B cell (primary cell): Measurements from ENCODE around the gene NT5C1B. TPM values are rescaled to one million over a fixed set of nuclear protein-coding genes. Genes with fewer than 3 reads are reported as not detected.

ENCODE experiments used
- ATAC-seq: fragments of 200-7000 bp; cut with Tn5 transposase; one replicate; pipeline ENCODE4 v1.10.0; 2021; ENCODE audit warnings: low read depth, mild to moderate bottlenecking, moderate number of reproducible peaks, moderate library complexity
- CTCF ChIA-PET: fragments of 350-600 bp; sonication (Branson Sonifier 250); formaldehyde crosslinking; loops from one replicate; lab custom pipeline; 2021; ENCODE audit warnings: antibody characterized with exemption, inconsistent platforms; lab: Charles Lee
- POLR2A ChIA-PET: fragments of 350-600 bp; sonication (Branson Sonifier 250); formaldehyde crosslinking; loops from one replicate; lab custom pipeline; 2021; ENCODE audit warnings: antibody characterized with exemption; lab: Charles Lee
- DNase-seq: peaks from one replicate; pipeline ENCODE4 v3.0.0; 2013
- H2AFZ ChIP-seq: 2 replicates; pipeline ENCODE4 v1.6.1; 2012; ENCODE audit warnings: mild to moderate bottlenecking, low read depth, low read length; ENCODE audit not compliant: insufficient read depth, poor library complexity, severe bottlenecking
- H3K27ac ChIP-seq, 2 donors: 1 replicate in 1 of 2; 2 replicates in 1 of 2; pipeline ENCODE4 v1.5.1; 2012 to 2013; ENCODE audit warnings: low read length in 2 of 2, mild to moderate bottlenecking in 2 of 2, moderate library complexity in 1 of 2
- H3K27me3 ChIP-seq, 4 experiments: fragments of 200-600 bp in 1 of 4; sonication (generic) in 1 of 4; replicated peaks in 1 of 4; 1 replicate in 2 of 4; 2 replicates in 2 of 4; pipeline versions ENCODE4 v1.6.1 to v1.7.0; 2013 to 2016; ENCODE audit warnings: low read length in 3 of 4, mild to moderate bottlenecking in 2 of 4, mixed read lengths in 1 of 4, moderate library complexity in 1 of 4; ENCODE audit not compliant: insufficient read depth in 4 of 4, control insufficient read depth in 3 of 4; ENCODE audit errors: control extremely low read depth in 1 of 4
- H3K36me3 ChIP-seq, 2 experiments: replicated peaks in 1 of 2; 1 replicate in 1 of 2; 2 replicates in 1 of 2; pipeline versions ENCODE4 v1.6.1 to v1.7.1; 2013; ENCODE audit warnings: low read length in 1 of 2; ENCODE audit not compliant: insufficient read depth in 2 of 2, control insufficient read depth in 1 of 2; ENCODE audit errors: control extremely low read depth in 1 of 2, extremely low read depth in 1 of 2
- H3K4me1 ChIP-seq, 2 donors: fragments of 200-600 bp in 1 of 2; sonication (generic) in 1 of 2; 1 replicate in 1 of 2; 2 replicates in 1 of 2; pipeline versions ENCODE4 v1.5.1 to v1.6.1; 2013 to 2017; ENCODE audit warnings: low read length in 2 of 2; ENCODE audit not compliant: control insufficient read depth in 2 of 2, insufficient read depth in 2 of 2
- H3K4me2 ChIP-seq: replicated peaks from 2 replicates; pipeline ENCODE3; 2012; ENCODE audit warnings: mild to moderate bottlenecking, low read depth, low read length; ENCODE audit not compliant: poor library complexity, severe bottlenecking
- H3K4me3 ChIP-seq, 5 experiments: fragments of 200-600 bp in 1 of 5; sonication (generic) in 1 of 5; 1 replicate in 3 of 5; 2 replicates in 2 of 5; pipeline versions ENCODE4 v1.5.1 to v1.7.0; 2011 to 2016; ENCODE audit warnings: low read length in 4 of 5, mild to moderate bottlenecking in 4 of 5, low read depth in 2 of 5, control low read depth in 1 of 5, moderate library complexity in 1 of 5; ENCODE audit not compliant: insufficient read depth in 1 of 5; ENCODE audit errors: control extremely low read depth in 1 of 5, extremely low read depth in 1 of 5
- H3K79me2 ChIP-seq: fragments of 200-600 bp; sonication (generic); one replicate; pipeline ENCODE4 v1.6.0; 2016; ENCODE audit warnings: low read length; ENCODE audit not compliant: control insufficient read depth, insufficient read depth
- H3K9ac ChIP-seq: fragments of 200-600 bp; sonication (generic); 2 replicates; pipeline ENCODE4 v1.6.1; 2017; ENCODE audit warnings: mild to moderate bottlenecking, low read length, moderate library complexity
- H3K9me3 ChIP-seq, 3 donors: one replicate each; pipeline versions ENCODE4 v1.6.1 to v1.7.1; 2013; ENCODE audit warnings: low read length in 2 of 3; ENCODE audit not compliant: control insufficient read depth in 2 of 3, insufficient read depth in 1 of 3; ENCODE audit errors: control extremely low read depth in 1 of 3
- H4K20me1 ChIP-seq: 2 replicates; pipeline ENCODE4 v1.6.0; 2012; ENCODE audit warnings: mild to moderate bottlenecking, low read length; ENCODE audit not compliant: insufficient read depth, control insufficient read depth, poor library complexity, severe bottlenecking
- H3K27ac Mint-ChIP-seq: one replicate; pipeline ENCODE4 v1.8.0; 2021; ENCODE audit warnings: mixed read lengths
- H3K27me3 Mint-ChIP-seq: one replicate; pipeline ENCODE4 v1.8.0; 2021; ENCODE audit warnings: mixed read lengths
- H3K4me1 Mint-ChIP-seq: one replicate; pipeline ENCODE4 v1.8.0; 2021; ENCODE audit warnings: mixed read lengths
- H3K4me3 Mint-ChIP-seq: one replicate; pipeline ENCODE4 v1.8.0; 2021; ENCODE audit warnings: mixed read lengths
- H3K9me3 Mint-ChIP-seq: one replicate; pipeline ENCODE4 v1.8.0; 2022; ENCODE audit warnings: mixed read lengths; ENCODE audit not compliant: insufficient read depth
- CTCF ChIP-seq: fragments of 200-600 bp; IDR thresholded peaks from one replicate; pipeline ENCODE4 v1.8.0; 2022; ENCODE audit warnings: antibody characterized with exemption, mild to moderate bottlenecking
- EZH2 ChIP-seq: IDR thresholded peaks from 2 replicates; pipeline ENCODE4 v1.6.1; 2012; ENCODE audit warnings: borderline replicate concordance, low read depth, mild to moderate bottlenecking, moderate library complexity, low read length; ENCODE audit not compliant: insufficient read depth, poor library complexity, severe bottlenecking
- WGBS: methylation state at CpG from one replicate; pipeline ENCODE4 v1.1.5; 2013; ENCODE audit warnings: missing lambda C conversion rate; ENCODE audit not compliant: insufficient coverage; 5-methylcytosine and 5-hydroxymethylcytosine counted together
- intact Hi-C: fragments of 100-400 bp; cut with micrococcal nuclease; formaldehyde crosslinking; loops from one replicate; pipeline ENCODE4 v1.10.0; 2022
- polyA plus RNA-seq: library from polyadenylated mRNA; depleted of rRNA; stranded (reverse); fragments of >200 nt; gene quantifications from 2 replicates; pipeline ENCODE4 v1.2.3, GENCODE V29; 2012
- total RNA-seq, 2 donors: library from RNA; stranded (reverse); fragments of 120-200 nt in 1 of 2; gene quantifications; 1 replicate in 1 of 2; 2 replicates in 1 of 2; pipeline versions ENCODE4 v1.2.3 to v1.2.4, GENCODE V29; 2013 to 2022

NT5C1B gene
- total and polyA plus RNA-seq, 2 donors (not counting 1 experiment from before 2014, with no cell fraction given): not detected

GRCh38 chr2:18560031-18560796 is 29.2 kb downstream of the NT5C1B start, which contains the start of gene RDH14:
Gene RDH14, minus strand, starts transcription at chr2:18560653. Its CDS starts 81 bp downstream, at chr2:18560572.
- Histone ChIP-seq H3K4me2 (peak within 1 kb of the TSS; percentile 79), H3K4me1 (peaks cover 12 to 13% of the 10 kb centered on the region in 2 donors), H3K9me3 (peaks cover 0 to 5% (median 4%) of the 10 kb centered on the region in 3 donors), H3K9ac (peak within 1 kb of the TSS; percentile 84), H4K20me1 (peaks cover 14% of the 10 kb centered on the region), H2AFZ (peak within 1 kb of the TSS; percentile 89), H3K79me2 (peaks cover 20% of the 10 kb centered on the region), H3K36me3 (peaks cover 0 to 9% of the 10 kb centered on the region in 2 experiments), H3K27ac (peak within 1 kb of the TSS; percentile 71 to 93), H3K4me3 (peak within 1 kb of the TSS; percentile 34 to 79 (median 69)), H3K27me3 (no peaks in the 10 kb centered on the region)
- WGBS: under 1% methylated on average over 81 of the region's 81 CpGs
- DNase-seq (peak; percentile 94), ATAC-seq (peak; percentile 90)
- CTCF ChIA-PET: interaction anchor here (0.8 to 3.2 kb wide), 3 partner anchors 13 to 787 kb away, joined by 3 to 16 read pairs (median 3); no protein-coding TSS in a partner anchor
- Mint-ChIP-seq H3K4me3 (peak within 1 kb of the TSS; percentile 93), H3K27ac (peak within 1 kb of the TSS; percentile 94), H3K27me3 (no peaks in the 10 kb centered on the region), H3K9me3 (no peaks in the 10 kb centered on the region), H3K4me1 (peaks cover 39% of the 10 kb centered on the region)
- TF ChIP-seq CTCF (no peak), EZH2 (no peak)
- POLR2A ChIA-PET: interaction anchor here (0.6 to 1.8 kb wide), 2 partner anchors 670 to 788 kb away, joined by 7 to 10 read pairs; no protein-coding TSS in a partner anchor
- intact Hi-C loops: loop anchor here (1.0 to 5.0 kb wide), 6 partner anchors 788 to 1887 kb away; partner anchors contain the start of genes RHOB, TTC32 and WDR35
